A172 (cell line): ENCODE measurements around the gene TAF4. TPM values are rescaled to one million over a fixed set of nuclear protein-coding genes. Genes with fewer than 3 reads are reported as not detected.
A peak's percentile ranks its signal among the peaks of the same experiment; 100 is the strongest.

Experiments
- DNase-seq: peaks from one replicate; pipeline ENCODE4 v3.0.0-alpha.2; 2015; ENCODE audit warnings: low spot score
- total RNA-seq: library from RNA; depleted of rRNA; stranded (reverse); fragments of >200 nt; shearing (Covaris generic); gene quantifications from 2 replicates; pipeline ENCODE4 v1.2.3, GENCODE V29; 2014

TAF4 gene
- total RNA-seq, 1 experiment from 2014 or later, result 5.1 TPM

GRCh38 chr20:62022575-62023139, 43.0 kb downstream of the TAF4 start:
- DNase-seq, result no peak

DNA sequence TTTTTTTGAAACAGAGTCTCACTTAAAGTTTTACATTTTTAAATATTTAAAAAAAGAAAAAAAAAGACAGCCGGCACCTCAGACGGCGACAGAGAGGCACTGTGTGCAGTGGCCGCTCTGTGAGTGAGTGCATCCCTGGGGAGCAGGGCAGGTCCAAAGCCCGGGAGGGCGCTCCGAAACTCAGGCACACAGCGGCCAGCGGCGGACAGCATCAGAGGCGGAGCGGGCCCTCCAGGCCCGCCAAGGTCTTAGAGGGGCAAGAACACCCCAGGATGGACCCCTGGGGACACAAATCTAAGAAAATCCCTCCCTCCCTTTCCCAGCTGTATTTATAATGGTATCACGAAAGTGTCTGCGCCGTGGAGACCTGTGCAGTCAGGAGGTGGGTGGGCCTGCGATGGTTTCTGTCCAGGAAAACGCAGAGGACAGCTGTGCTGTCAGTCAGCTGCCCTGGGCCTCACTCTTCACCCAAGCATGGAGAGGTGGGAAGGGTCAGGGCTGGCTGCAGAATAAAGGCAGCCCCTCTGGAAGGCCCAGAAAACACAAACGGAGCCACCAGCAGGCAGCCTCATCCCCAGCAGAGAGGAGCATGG, 43.8 kb downstream of the TAF4 start:
- no peak for DNase-seq

- DNase-seq, result no peak
These were observed 44.6 kb downstream of the TAF4 start for GRCh38 chr20:62020935-62021701.

DNA sequence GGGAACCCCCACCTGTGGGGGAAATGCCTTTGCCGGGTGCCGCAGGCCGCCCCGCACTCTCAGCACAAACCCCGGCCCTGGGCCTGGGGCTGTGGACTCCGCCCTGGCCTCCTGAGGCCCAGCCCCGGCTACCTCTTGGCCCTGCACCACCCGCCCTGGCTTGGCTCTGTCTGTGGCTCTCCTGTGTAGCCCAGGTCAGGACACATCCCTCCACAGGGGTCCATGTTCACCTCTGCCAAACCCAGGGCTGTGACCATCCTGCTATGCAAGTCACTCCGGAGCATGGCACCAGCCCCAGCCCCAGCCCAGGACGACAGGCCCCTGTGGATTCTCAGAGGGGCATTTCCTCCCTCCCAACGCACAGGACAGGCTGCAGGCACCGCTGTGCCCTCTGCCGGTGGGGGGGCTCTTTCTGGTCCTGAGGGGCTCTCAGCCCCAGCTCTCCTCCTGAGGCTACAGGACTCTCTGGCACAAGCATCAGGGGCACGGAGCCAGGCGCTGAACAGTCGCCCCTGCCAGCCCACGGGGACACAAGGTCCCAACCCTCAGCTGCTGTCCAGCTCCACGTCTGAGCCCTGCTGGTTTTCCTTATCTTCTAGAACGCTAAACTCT, 45.7 kb downstream of the TAF4 start:
- DNase-seq, result no peak

DNA sequence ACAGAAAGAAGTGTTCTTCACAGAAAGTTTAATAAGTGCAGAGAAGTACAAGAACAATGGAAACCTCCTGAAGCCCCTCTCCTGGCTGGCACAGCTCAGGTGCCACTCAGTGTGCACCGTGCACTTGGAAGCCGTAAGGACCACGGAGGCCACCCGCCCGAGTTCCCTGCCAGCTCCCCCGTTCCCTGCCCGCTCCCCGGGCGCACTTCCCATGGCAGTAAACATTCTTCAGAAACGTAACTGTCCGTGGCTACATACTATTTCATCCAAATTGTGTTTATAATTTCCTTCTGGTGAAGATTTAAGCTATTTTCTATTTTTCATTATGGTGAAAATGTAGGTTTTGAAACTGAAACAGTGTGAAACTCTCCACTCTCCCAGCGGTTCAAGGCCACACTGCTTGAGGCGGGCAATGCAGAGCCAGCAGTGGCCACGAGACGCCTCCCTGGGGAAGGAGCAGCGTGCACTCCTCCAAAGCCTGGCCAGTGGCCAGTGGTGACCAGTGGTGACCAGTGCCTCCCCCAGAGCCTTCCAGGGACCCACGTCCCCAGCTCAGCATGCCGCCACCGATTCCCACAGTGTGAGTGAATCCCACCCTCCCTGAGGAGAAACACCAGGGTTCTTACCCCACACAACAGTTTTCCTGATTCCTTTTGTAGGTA, 46.4 kb downstream of the TAF4 start:
- no peak for DNase-seq

DNA sequence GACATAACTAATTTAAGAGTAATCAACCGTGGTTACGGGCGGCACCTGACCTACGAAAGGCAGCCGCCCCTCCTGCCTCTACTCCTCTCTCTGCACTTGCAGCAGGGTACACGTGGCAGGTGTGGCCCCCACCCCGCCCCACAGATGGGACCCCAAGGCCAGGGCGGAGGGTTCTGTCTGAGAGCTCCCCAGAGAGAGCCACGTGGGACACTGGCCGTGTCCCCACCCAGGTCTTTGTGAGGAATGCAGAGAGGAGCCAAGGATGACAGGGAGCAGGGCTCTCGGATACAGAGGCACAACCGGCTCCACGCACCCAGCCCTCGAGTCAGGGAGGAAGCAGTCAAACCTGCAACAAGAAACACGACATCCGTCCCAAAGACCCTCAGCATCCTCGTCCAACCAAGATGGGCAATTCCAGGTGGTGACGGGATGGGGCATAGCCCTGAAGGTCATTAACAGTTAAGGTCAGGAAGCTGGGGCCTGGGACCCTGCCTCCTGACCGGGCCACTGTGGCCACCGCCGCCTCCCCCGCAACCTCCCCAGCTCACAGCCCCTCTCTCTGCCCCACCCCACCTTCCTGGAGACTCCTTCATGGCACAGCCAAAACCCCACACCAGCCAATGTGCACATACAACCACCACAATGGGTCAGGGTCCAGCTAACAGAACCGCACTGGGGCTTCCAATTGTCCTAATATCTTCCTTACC, 47.1 kb downstream of the TAF4 start:
- no peak for DNase-seq

GRCh38 chr20:62015540-62016288, 50.0 kb downstream of the TAF4 start:
- no peak for DNase-seq

DNA sequence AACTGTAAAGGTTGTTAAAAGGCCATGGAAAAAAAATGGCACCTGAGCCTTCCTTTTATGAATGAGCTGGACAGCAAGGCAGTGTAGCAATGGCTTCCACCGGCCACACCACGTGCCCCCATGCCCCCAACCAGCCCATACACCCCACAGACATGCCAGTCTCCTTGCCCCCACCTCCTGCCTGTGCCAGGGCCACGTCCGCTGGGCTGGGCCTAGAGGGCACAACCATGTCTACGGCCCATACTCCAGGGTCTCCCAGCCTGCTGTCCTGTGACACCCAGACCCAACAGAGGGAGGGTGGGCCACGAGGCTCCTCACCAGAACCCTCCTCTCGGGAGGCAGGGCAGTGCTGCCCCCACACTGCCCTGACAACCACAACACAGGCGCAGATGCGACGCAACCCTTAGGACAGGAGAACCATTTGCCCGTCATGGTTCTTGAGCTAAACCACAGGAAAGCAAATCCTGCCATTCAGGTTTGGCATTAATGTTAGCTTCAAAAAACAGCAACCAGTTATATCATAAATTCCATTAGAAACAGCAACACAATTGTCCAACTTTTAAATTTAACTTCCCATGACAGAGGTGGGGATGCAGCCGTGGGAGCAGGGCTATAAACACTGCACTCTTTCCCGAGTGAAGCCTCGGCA, 50.7 kb downstream of the TAF4 start:
- no peak for DNase-seq

DNA sequence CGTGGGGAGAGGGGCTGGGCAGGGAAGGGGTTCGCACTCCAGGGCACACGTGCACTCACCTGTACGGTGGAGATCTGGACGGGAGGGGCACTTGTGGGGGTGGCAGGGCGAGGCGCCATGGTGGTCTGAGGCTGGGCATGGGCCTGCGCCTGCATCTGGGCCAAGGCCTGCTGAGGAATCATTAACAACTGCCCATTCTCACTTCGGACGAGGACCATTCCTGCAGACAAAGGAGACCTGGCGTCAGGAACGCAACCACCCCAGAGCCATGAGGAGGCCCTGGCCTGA, 51.2 kb downstream of the TAF4 start:
- DNase-seq, result no peak

DNA sequence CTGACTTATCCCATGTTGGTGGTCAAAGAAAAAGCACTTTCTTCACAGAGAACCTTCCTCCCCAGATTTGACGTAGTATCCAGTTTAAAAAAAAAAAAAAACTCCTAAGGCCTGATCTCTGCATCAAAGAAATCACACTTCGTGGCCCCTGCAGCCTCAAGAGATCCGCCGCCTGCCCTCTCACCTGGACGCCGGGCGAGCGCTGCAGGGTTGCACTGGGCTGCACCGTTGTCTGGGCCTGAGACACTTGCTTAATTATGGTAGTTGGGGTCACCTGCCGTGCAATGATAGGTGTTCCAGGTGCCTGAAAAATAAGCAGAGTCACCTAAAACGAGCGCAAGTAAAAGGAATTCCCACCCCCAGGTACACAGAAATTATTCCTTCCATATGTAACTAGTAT, 53.0 kb downstream of the TAF4 start:
- no peak for DNase-seq

- DNase-seq, result no peak
These were observed 53.6 kb downstream of the TAF4 start for GRCh38 chr20:62011938-62012534.

DNA sequence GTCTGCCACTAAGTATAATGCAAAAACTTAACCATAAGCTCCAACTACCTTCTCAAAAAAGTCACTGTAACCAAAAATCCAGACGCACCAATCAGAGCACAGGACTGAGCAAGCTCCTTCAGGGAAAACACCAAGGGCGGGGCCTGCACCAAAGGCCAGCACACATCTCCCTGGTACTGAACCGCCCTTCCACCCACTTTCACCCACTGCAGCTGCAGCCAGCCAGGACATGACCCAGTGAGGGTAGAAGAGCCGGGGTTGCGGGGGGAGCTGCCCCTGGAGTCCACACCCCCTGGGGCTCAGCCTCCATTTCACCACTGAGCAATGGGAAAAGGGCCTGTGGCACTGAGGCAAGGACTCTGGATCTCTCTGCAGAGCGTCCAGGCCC, 54.3 kb downstream of the TAF4 start:
- DNase-seq, result no peak

GRCh38 chr20:62010551-62011402, 54.9 kb downstream of the TAF4 start:
- DNase-seq, result peak; percentile 34

DNA sequence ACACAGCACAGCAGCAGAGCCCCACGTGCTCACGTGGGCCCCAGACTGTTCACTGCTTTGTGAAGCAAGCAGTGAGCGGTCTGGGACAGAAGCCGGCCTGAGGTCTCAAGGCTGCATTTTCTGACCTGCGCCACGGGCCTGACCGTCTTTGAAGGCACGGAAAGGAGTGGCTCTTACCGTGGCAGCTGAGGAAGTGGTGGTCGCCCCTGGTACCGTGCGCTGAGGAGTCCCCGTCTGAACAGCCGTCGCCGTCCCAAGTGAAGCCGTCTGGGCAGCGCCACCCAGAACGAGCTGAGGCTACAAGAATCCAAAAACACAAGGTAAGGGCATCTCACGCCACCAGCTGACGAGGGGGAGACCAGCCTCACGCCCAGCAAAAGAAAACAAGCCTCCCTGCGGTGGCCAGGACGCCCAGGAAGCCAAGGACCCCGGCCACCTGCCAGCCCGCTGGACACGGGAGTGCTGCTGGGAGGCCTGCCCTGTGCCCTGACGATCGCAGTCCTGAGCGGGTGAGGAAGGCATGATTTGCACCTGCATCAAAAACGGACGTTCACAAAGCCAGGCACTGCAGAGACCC, 55.7 kb downstream of the TAF4 start:
- no peak for DNase-seq

- no peak for DNase-seq
These were observed 56.4 kb downstream of the TAF4 start for GRCh38 chr20:62009322-62009721.

DNA sequence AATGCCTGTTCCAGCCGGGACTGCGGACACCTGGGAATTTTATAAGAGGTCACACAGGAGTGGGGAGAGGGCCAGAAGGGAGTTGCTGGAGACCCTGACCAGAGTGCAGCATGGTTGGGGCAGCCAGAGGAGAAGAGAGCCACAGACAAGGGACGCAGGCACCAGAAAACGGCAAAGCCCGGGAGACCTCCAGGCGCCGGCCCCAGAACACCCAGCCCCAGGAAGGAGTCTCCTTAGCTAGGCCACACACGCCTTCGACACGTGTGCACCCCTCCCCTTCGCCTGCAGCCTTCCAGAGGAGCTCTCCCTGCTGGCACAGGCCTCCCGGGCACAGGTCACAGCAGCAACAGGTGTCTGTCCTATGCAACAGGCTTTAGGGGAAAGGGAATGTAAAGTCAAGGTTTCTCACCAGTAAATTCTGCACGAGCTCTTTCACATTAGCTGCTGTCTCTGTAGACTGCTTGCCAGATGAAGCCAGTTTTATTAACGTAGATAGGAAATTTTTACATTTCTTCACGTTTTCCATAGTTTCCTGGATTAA, 57.0 kb downstream of the TAF4 start:
- DNase-seq, result no peak

DNA sequence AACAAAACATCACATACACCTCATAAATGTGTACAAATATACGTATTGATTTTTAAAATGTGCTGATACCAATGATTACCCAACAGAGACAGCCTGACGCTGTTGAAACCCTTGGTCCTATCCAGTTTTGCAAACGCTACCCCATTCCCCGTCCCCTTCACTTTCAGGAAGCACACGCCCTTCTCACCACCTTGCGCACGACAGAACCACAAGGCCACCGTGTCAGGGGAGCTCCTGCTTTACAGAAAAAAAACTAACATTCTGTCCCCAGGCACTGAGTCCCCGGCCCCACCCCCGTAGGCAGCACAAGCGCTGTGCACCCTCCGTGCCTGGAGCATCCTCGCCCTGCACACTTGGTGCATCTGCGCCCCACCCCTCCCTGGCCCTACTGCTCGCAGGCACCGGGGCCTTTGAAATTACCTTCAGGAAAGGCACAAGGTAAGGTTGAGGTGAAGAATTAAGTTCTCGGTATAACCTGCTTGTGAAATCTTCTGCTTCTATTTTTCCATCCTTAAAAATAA, 58.5 kb downstream of the TAF4 start:
- DNase-seq, result no peak

GRCh38 chr20:62006482-62006881, 59.2 kb downstream of the TAF4 start:
- no peak for DNase-seq
